Measurements from ENCODE around the gene SNRK. TPM values are rescaled to one million over a fixed set of nuclear protein-coding genes. Genes with fewer than 3 reads are reported as not detected.

The SNRK gene
- total and polyA plus RNA-seq, 3 donors from 2014 or later = 27.5 to 42.4 (median 37.4) TPM

DNA sequence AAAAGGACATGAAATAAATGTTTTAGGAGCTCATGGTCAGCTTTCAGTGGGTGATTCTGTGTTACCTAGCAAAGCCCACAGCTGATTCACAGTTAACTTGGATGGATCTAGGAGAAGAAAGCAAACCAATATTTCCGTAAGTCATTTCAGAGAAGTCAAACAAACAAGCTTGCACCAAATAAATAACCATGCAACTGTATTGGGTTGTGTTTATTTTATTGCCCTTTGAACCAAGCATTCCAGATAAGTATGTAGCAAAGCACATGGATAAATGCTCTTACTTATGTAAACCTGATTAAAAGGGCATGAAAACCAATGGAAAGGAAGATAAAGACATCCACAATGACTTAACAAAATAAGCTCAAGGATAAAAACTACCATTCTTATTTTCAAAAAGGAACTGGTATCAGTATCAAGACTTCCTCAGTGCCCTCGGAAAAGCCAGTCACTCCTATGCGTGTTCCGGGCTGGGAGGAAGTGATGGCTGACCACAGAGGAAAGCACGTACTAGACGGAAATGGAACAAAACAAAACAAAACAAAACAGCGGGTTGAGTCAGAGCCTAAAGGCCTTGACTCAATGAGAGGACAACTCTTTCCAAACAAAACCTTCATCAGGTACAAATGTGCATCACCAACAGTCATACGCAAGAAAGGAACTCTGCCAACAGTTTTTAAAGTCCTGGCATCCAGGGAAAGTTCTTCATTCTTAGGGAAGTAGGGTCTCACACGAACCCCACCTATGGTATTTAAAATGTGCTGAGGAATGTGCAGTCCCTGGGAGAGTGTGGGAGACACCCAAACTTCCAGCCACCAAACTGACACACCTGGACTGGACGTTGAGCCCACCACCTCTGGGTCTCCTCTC is 103.3 kb downstream of the SNRK start:
- no peaks in the 10 kb centered on the region for H3K4me1 ChIP-seq
- no peak overlapping the region for H3K4me3 ChIP-seq
- TF ChIP-seq POLR2A (IDR thresholded peaks at IDR 0.05) = no peak
- TF ChIP-seq CTCF (IDR thresholded peaks at IDR 0.05) = no peak
- H3K9me3 ChIP-seq = no peaks in the 10 kb centered on the region
- no peak for DNase-seq
- 68 to 73% methylated on average over 10 of the region's 10 CpGs for WGBS, 2 donors
- intact Hi-C loops (cut with DNase I; ENCODE audit: low total_unique reads) = no loop called here
- no peaks in the 10 kb centered on the region for H3K36me3 ChIP-seq (ENCODE audit: low read depth, missing control alignments)
- H3K27me3 ChIP-seq = no peaks in the 10 kb centered on the region
- H3K27ac ChIP-seq = peak overlapping the region in 1 of 2 donors; percentile 47

- no peaks in the 10 kb centered on the region for H3K27me3 ChIP-seq
- H3K27ac ChIP-seq = peak overlapping the region in 1 of 2 donors; percentile 47
- H3K4me1 ChIP-seq = no peaks in the 10 kb centered on the region
- WGBS, 2 donors = 95 to 100% methylated on average over 1 of the region's 1 CpG
- no peaks in the 10 kb centered on the region for H3K36me3 ChIP-seq (ENCODE audit: low read depth, missing control alignments)
- no peak for DNase-seq
- TF ChIP-seq CTCF (IDR thresholded peaks at IDR 0.05) (no peak), POLR2A (IDR thresholded peaks at IDR 0.05) (no peak)
- intact Hi-C loops (cut with DNase I; ENCODE audit: low total_unique reads) = no loop called here
- no peak overlapping the region for H3K4me3 ChIP-seq
- no peaks in the 10 kb centered on the region for H3K9me3 ChIP-seq
These were observed 103.9 kb downstream of the SNRK start for GRCh38 chr3:43390255-43390588.

DNA sequence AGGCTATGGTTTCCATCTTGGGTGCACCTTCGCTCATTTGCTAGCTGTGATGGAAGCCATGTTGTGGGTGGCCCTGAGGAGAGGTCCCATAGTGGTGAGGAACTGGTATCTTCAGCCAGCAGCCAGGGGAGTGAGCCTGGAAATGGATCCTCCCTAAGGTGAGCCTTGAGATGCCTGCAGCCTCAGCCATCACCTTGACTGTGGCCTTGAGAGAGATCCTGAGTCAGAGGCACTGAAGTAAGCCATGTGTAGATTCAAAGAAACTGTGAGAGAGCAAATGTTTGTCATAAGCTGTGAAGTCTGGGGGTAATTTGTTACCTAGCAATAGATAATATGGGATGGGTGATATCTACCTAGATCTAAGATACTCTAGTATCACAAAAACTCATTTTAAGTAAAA is 105.3 kb downstream of the SNRK start:
- H3K4me3 ChIP-seq = no peak overlapping the region
- intact Hi-C loops (cut with DNase I; ENCODE audit: low total_unique reads) = no loop called here
- H3K27me3 ChIP-seq = no peaks in the 10 kb centered on the region
- no peaks in the 10 kb centered on the region for H3K36me3 ChIP-seq (ENCODE audit: low read depth, missing control alignments)
- 43 to 53% methylated on average over 1 of the region's 1 CpG for WGBS, 2 donors
- no peak overlapping the region for H3K27ac ChIP-seq
- TF ChIP-seq POLR2A (IDR thresholded peaks at IDR 0.05) (no peak), CTCF (IDR thresholded peaks at IDR 0.05) (no peak)
- DNase-seq = no peak
- H3K4me1 ChIP-seq = no peaks in the 10 kb centered on the region
- H3K9me3 ChIP-seq = no peaks in the 10 kb centered on the region

DNA sequence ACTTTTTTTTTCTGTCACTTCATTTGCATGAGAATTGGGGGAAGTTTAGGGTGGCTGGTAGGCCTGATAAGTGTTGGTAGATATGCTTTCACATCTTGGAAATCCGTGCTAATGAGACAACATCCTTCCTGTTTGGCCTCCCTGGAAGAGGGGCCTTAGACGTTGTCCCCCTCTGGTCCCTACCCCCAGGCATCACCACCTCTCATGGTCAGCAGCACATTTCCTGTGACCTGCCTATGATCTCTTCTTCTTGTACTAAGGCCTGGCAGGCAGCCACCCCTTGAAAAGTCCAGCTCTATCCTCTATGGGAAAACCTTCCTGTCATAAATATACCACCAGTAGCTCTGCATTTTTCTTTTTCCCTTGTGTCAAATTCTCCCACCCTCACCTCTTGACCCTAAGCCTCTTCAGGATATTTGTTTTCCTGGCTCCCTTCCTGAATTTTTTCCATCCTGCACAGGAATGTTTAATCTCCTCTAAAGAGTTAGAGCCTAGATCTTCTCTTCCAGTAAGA is 107.8 kb downstream of the SNRK start:
- intact Hi-C loops (cut with DNase I; ENCODE audit: low total_unique reads) = no loop called here
- no peak overlapping the region for H3K27ac ChIP-seq
- H3K4me3 ChIP-seq = no peak overlapping the region
- H3K9me3 ChIP-seq = no peaks in the 10 kb centered on the region
- 45 to 50% methylated on average over 2 of the region's 2 CpGs for WGBS, 2 donors
- no peaks in the 10 kb centered on the region for H3K36me3 ChIP-seq (ENCODE audit: low read depth, missing control alignments)
- TF ChIP-seq POLR2A (IDR thresholded peaks at IDR 0.05) (no peak), CTCF (IDR thresholded peaks at IDR 0.05) (no peak)
- no peaks in the 10 kb centered on the region for H3K4me1 ChIP-seq
- no peaks in the 10 kb centered on the region for H3K27me3 ChIP-seq
- DNase-seq = no peak

DNA sequence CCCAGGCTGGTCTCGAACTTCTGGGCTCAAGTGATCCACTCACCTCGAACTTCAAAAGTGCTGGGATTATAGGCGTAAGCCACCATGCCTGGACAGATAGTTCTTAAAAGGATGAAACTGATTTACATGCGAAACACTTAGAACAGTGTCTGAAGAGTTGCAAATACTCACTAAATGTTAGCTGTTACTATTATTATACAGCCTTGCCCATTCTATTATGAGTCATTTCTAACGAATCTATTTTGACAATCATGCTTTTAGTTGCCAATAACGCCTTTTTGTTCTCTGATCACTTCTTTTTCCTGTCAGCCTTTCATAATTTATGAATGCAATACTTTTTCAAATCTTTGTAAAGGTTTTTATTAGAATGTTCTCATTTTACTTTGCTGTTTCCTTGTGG is 112.7 kb downstream of the SNRK start:
- TF ChIP-seq CTCF (IDR thresholded peaks at IDR 0.05) (no peak), POLR2A (IDR thresholded peaks at IDR 0.05) (no peak)

More for the DNA sequence above, 112.7 kb downstream of the SNRK start:
- DNase-seq = no peak
- Histone ChIP-seq H3K27me3 (no peaks in the 10 kb centered on the region), H3K36me3 (ENCODE audit: low read depth, missing control alignments) (no peaks in the 10 kb centered on the region), H3K27ac (no peak overlapping the region), H3K4me1 (no peaks in the 10 kb centered on the region), H3K9me3 (no peaks in the 10 kb centered on the region), H3K4me3 (no peak overlapping the region)
- intact Hi-C loops (cut with DNase I; ENCODE audit: low total_unique reads) = no loop called here
- 87 to 95% methylated on average over 6 of the region's 6 CpGs for WGBS, 2 donors

Data from testis (tissue), 3 donors.